NCI-H2029 treated with DMSO at 0.1 percent for 48 hours (cell line): Measurements from ENCODE around the gene PTPRU.

Source experiments
- DNase-seq: peaks from one replicate; lab custom pipeline; 2025; lab: John Stamatoyannopoulos, UW

Gene PTPRU

GRCh38 chr1:29364101-29364678 lies 127.9 kb downstream of the PTPRU start:
- DNase-seq, result no peak

- DNase-seq, result no peak
Observed at GRCh38 chr1:29365906-29366670, 129.8 kb downstream of the PTPRU start.

- no peak for DNase-seq
Observed at GRCh38 chr1:29368936-29369932, 132.9 kb downstream of the PTPRU start.

- no peak for DNase-seq
Observed at GRCh38 chr1:29370067-29370466, 133.7 kb downstream of the PTPRU start.

GRCh38 chr1:29371332-29371731 lies 135.0 kb downstream of the PTPRU start:
- DNase-seq, result no peak

GRCh38 chr1:29372108-29372507 lies 135.8 kb downstream of the PTPRU start:
- no peak for DNase-seq
